Thoracic aorta (tissue), 2 donors: ENCODE results near the gene MYO3B. TPM values are rescaled to one million over a fixed set of nuclear protein-coding genes. Genes with fewer than 3 reads are reported as not detected.
"Not testable (repeated sequence)": the region's sequence is repeated elsewhere in the genome, so short reads cannot be mapped to it uniquely, and the experiment has no call there.

Experiments
- ATAC-seq: fragments of 150-250 bp; one replicate; pipeline ENCODE4 v1.8.0; 2017; ENCODE audit warnings: low read depth; ENCODE audit not compliant: insufficient number of reproducible peaks, low FRiP score
- DNase-seq: peaks from one replicate; pipeline ENCODE4 v3.0.0-alpha.2; 2020; ENCODE audit warnings: low spot score
- H3K27ac ChIP-seq, 2 donors: fragments of 200-600 bp; sonication (generic); 1 replicate in 1 of 2; 2 replicates in 1 of 2; pipeline ENCODE4 v1.5.1; 2016; ENCODE audit warnings: mild to moderate bottlenecking in 2 of 2, moderate library complexity in 2 of 2
- H3K27me3 ChIP-seq: fragments of 200-600 bp; sonication (generic); replicated peaks from 2 replicates; pipeline ENCODE4 v1.6.0; 2016; ENCODE audit warnings: mild to moderate bottlenecking; ENCODE audit not compliant: insufficient read depth
- H3K36me3 ChIP-seq: fragments of 200-600 bp; sonication (generic); one replicate; pipeline ENCODE4 v1.5.1; 2016
- H3K4me1 ChIP-seq, 2 donors: fragments of 200-600 bp; sonication (generic); 1 replicate in 1 of 2; 2 replicates in 1 of 2; pipeline versions ENCODE4 v1.5.1 to v1.6.0; 2016; ENCODE audit warnings: low read depth in 2 of 2, mild to moderate bottlenecking in 1 of 2; ENCODE audit not compliant: control insufficient read depth in 1 of 2
- H3K4me3 ChIP-seq: fragments of 200-600 bp; sonication (generic); 2 replicates; pipeline ENCODE4 v1.5.1; 2016; ENCODE audit warnings: mild to moderate bottlenecking
- H3K9me3 ChIP-seq: fragments of 200-600 bp; sonication (generic); 2 replicates; pipeline ENCODE4 v1.5.1; 2016
- total RNA-seq, 2 donors: library from RNA; depleted of rRNA; stranded (reverse); fragments of >200 nt; gene quantifications; one replicate each; pipeline versions ENCODE4 v1.1.0 to v1.2.3, GENCODE V29; 2016
- TF ChIP-seq, protein P1 (sequence below): fragments of 200-600 bp; sonication (generic); IDR thresholded peaks from one replicate; pipeline ENCODE4 v1.5.1; 2019; ENCODE audit warnings: antibody characterized with exemption

Gene MYO3B
- total RNA-seq, 2 donors from 2014 or later, result not detected

DNA sequence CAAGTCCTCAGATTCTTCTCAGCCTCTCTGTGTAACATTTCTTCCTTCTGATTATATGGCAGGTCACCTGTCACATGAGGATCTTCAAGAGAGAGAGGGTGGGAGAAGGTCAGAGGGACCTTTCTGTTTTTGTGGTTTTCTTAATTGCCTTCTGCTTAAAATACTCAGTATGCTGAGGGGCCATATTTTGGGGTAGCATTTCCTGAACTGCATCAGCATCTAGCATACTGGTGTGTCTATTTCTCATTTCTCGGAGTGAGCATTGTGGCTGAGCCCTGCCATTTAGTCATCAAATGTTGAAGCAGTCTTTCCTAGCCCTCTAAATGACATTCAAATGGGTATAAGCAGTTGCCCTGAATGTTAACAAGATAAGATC, 162.7 kb downstream of the MYO3B start:
- DNase-seq, result no peak
- no peaks in the 10 kb centered on the region for H3K4me1 ChIP-seq
- no peak overlapping the region for H3K4me3 ChIP-seq
- H3K27me3 ChIP-seq, result no peaks in the 10 kb centered on the region
- no peaks in the 10 kb centered on the region for H3K9me3 ChIP-seq
- H3K36me3 ChIP-seq, result no peaks in the 10 kb centered on the region
- no peak for ATAC-seq
- no peak overlapping the region for H3K27ac ChIP-seq
- TF ChIP-seq, protein P1, sequence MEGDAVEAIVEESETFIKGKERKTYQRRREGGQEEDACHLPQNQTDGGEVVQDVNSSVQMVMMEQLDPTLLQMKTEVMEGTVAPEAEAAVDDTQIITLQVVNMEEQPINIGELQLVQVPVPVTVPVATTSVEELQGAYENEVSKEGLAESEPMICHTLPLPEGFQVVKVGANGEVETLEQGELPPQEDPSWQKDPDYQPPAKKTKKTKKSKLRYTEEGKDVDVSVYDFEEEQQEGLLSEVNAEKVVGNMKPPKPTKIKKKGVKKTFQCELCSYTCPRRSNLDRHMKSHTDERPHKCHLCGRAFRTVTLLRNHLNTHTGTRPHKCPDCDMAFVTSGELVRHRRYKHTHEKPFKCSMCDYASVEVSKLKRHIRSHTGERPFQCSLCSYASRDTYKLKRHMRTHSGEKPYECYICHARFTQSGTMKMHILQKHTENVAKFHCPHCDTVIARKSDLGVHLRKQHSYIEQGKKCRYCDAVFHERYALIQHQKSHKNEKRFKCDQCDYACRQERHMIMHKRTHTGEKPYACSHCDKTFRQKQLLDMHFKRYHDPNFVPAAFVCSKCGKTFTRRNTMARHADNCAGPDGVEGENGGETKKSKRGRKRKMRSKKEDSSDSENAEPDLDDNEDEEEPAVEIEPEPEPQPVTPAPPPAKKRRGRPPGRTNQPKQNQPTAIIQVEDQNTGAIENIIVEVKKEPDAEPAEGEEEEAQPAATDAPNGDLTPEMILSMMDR, result no peak

DNA sequence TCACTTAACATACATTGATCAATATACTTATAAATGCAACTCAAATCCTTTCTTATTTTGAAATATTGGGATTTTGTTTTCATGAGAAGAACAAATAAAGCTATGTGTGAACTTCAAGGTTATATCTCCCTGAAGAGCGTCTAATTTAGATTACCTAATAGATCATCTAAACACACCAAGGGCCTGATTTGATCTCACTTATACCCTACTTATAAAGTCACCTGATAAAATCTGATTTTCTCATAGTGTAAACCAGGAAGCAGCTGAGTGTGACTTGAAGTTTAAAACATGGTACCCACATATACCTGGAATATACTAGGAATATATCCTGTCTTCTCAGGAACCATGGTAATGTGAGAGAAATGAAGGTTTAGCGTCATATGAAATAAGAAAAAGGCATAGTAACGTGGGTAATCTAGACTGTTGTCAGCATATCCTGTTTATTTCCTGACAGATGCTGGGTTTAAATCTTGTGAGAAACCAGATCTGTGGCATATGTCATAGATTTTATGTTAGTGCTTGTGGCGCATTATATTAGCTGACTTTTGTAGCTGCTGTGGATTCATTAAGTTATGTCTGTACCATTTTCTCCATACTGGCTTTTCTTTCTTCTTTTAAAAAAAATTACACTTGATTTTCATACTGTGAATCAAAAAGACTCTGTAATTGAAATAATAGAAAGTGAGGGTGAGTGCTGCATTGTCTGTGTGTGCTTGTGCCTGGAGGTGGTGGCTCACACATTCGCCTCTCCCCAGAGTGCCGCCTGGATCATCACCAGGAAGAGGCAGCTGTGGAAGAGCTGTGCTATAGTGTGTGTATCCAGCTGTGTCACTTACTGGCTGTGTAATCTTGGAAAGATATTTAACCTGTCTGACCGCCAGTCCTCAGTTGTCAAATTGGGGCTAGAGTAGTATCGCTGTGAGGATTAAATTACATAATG, 164.0 kb downstream of the MYO3B start:
- ATAC-seq, result no peak
- Histone ChIP-seq H3K27me3 (no peaks in the 10 kb centered on the region), H3K9me3 (no peaks in the 10 kb centered on the region), H3K4me3 (no peak overlapping the region), H3K36me3 (no peaks in the 10 kb centered on the region), H3K27ac (no peak overlapping the region), H3K4me1 (no peaks in the 10 kb centered on the region)
- DNase-seq, result no peak
- TF ChIP-seq, protein P1, result no peak

DNA sequence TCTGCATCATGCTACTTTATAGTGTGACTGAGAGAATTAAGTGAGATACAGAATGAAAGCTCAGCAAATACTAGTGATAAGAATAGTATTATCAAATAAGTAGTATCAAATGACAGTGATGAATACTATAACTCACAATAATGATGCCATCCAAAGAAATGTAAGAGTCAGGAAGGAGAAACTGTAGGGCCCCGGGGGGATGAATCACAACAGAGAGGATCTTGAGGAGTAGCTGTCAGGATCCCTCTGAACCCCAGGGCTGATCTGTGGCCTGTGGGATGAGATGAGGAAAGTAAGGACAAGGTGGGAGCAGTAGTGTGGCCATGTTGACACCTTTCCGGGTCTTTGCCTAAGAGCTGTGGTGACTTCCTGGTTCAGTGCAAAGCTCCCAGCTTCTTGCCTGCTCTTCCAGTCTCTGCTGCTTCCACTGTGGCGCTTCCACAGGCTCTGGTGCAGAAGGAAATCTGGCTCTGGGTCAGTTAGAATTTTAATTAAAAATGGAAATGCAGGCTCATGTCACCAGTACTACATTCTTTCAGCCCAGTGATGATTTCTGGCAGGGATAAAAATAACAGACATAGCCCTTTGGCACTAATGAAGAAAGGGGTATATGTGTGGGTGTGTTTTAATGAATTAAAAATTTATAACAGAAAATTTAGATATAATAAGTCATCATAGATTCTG, 166.9 kb downstream of the MYO3B start:
- TF ChIP-seq, protein P1, result no peak
- H3K4me1 ChIP-seq, result no peaks in the 10 kb centered on the region
- H3K27ac ChIP-seq, result no peak overlapping the region
- no peaks in the 10 kb centered on the region for H3K9me3 ChIP-seq
- ATAC-seq (no peak), DNase-seq (no peak)
- H3K4me3 ChIP-seq, result no peak overlapping the region
- no peaks in the 10 kb centered on the region for H3K36me3 ChIP-seq
- no peaks in the 10 kb centered on the region for H3K27me3 ChIP-seq

DNA sequence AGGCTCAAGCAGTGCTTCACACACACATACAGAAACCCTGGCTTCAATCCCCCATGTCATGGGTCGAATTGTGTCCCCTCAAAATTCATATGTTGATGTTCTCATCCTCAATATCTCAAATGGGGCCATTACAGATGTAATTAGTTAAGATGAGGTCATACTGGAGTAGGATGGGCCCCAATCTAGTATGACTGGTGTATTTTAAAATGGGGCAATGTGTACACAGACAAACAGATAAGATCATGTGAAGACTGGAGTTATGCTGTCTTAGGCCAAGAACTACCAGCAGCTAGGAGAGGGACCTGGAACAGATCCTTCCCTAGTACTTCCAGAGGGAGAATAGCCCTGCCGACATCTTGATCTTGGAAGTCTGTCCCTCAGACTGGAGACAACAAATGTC, 167.7 kb downstream of the MYO3B start:
- H3K4me3 ChIP-seq, result no peak overlapping the region
- DNase-seq (no peak), ATAC-seq (no peak)
- no peaks in the 10 kb centered on the region for H3K9me3 ChIP-seq
- H3K27ac ChIP-seq, result no peak overlapping the region
- TF ChIP-seq, protein P1, result no peak
- H3K27me3 ChIP-seq, result no peaks in the 10 kb centered on the region
- no peaks in the 10 kb centered on the region for H3K4me1 ChIP-seq
- no peaks in the 10 kb centered on the region for H3K36me3 ChIP-seq

DNA sequence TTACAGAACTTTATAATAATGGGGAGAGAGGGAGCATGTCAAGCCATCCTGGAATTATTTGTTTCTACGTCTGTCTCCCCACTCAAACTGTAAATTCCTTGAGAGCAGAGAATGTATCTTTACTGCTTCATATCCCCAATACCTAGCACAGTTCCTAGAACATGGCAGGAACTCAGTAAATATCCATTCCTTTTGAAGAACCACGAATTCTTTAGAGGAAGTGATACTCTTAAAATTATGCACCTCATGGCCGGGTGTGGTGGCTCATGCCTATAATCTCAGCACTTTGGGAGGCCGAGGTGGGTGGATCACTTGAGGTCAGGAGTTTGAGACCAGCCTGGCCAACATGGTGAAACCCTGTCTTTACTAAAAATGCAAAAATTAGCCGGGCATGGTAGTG, 171.3 kb downstream of the MYO3B start:
- H3K27me3 ChIP-seq, H3K4me1 ChIP-seq, H3K4me3 ChIP-seq, H3K27ac ChIP-seq, DNase-seq, H3K9me3 ChIP-seq, H3K36me3 ChIP-seq, ATAC-seq: not testable (repeated sequence)
